PC-3 (cell line): ENCODE data around the gene ACAP2.

Experiments used
- CTCF ChIP-seq: fragments of 300-600 bp; sonication (generic); conservative IDR thresholded peaks from 2 replicates; pipeline ENCODE4 v1.5.1; 2017; ENCODE audit warnings: antibody characterized with exemption, low read depth, mild to moderate bottlenecking, low read length
- EZH2 ChIP-seq: fragments of 300-600 bp; sonication (generic); IDR thresholded peaks from one replicate; pipeline ENCODE4 v1.6.1; 2017; ENCODE audit warnings: antibody characterized with exemption, mild to moderate bottlenecking, low read length; ENCODE audit not compliant: unreplicated experiment
- EZH2phosphoT487 ChIP-seq: fragments of 300-600 bp; sonication (generic); IDR thresholded peaks from 2 replicates; pipeline ENCODE4 v1.6.1; 2018; ENCODE audit warnings: mild to moderate bottlenecking, antibody characterized with exemption, low read length, borderline replicate concordance

DNA sequence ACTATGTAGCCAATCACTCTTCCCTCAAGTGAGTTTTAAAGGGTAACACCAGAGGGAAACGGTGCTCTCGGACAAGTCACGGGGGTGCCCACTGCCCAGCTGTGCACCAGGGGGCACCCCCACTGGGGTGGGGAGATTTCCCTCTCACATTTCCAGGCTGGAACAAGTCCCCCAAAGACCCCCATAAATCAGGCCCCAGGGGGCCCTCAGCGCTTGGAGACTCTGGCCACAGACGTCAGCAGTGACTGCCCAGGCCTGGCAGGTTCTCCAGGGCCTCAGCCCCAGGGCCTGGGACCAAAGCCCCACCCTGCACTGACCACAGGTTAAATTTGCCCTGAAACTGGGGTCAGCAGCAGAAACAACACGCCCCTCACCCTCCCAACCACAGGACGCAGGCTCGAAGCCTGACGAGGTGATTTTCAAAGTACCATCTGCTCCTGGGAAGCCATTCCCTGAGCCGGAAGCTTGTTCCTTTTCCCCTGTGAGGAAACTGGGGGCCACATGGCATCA is 188.8 kb downstream of the ACAP2 start:
- TF ChIP-seq CTCF (no peak), EZH2 (no peak), EZH2phosphoT487 (no peak)
